Measurements from ENCODE around the gene LRRC61.

Gene LRRC61

DNA sequence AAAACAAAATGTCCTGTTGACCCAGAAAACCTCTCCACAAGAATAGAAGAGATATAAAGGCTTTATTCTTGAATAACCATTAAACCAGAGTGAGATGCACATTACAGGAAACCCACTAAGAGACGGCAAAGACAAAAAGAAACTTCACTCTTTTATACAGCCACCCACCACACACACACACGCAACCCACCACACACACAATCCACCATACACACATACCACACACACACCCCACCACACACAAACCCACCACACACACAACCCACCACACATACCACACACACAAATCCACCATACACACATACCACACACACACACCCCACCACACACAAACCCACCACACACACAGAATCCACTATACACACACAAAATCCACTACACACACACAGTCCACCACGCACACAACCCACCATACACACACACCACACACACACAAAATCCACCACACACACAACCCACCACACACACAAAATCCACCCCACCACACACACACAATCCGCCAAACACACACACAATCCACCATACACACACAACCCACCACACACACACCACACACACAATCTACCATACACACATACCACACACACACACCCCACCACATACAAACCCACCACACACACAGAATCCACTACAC lies 36.0 kb downstream of the LRRC61 start (continued):
- TF ChIP-seq, protein P1, sequence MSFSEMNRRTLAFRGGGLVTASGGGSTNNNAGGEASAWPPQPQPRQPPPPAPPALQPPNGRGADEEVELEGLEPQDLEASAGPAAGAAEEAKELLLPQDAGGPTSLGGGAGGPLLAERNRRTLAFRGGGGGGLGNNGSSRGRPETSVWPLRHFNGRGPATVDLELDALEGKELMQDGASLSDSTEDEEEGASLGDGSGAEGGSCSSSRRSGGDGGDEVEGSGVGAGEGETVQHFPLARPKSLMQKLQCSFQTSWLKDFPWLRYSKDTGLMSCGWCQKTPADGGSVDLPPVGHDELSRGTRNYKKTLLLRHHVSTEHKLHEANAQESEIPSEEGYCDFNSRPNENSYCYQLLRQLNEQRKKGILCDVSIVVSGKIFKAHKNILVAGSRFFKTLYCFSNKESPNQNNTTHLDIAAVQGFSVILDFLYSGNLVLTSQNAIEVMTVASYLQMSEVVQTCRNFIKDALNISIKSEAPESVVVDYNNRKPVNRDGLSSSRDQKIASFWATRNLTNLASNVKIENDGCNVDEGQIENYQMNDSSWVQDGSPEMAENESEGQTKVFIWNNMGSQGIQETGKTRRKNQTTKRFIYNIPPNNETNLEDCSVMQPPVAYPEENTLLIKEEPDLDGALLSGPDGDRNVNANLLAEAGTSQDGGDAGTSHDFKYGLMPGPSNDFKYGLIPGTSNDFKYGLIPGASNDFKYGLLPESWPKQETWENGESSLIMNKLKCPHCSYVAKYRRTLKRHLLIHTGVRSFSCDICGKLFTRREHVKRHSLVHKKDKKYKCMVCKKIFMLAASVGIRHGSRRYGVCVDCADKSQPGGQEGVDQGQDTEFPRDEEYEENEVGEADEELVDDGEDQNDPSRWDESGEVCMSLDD (tag by site-specific recombination; IDR thresholded peaks at IDR 0.05): no peak
- TF ChIP-seq ZSCAN30 (tag by site-specific recombination; IDR thresholded peaks at IDR 0.05) (no peak), ZNF121 (tag by site-specific recombination; IDR thresholded peaks at IDR 0.05) (no peak), ZNF112 (tag by site-specific recombination; IDR thresholded peaks at IDR 0.05) (no peak), GLI4 (tag by site-specific recombination; IDR thresholded peaks at IDR 0.05) (0 out of 2 replicates have a peak, but pooled peaks have one; percentile 42), GLIS1 (tag by site-specific recombination; IDR thresholded peaks at IDR 0.05) (no peak), ZNF514 (tag by site-specific recombination; IDR thresholded peaks at IDR 0.05) (no peak), ZNF658 (tag by site-specific recombination; IDR thresholded peaks at IDR 0.05) (no peak)

DNA sequence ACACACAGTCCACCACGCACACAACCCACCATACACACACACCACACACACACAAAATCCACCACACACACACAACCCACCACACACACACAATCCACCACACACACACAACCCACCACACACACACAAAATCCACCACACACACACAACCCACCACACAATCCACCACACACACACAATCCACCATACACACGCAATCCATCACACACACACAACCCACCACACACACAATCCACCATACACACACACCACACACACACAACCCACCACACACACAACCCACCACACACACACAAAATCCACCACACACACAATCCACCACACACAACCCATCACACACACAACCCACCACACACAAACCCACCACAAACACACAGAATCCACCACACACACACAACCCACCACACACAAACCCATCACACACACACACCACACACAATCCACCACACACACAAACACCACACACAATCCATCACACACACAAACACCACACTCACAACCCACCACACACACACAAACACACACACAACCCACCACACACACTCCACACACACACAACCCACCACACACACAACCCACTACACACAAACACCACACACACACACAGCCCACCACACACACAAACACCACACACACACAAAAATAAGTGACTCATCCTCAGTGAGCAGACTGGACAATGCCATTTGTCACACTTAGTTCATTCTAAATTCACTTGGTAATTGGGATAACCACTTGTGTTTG lies 36.6 kb downstream of the LRRC61 start:
- Histone ChIP-seq H3K36me3 (ENCODE audit: control insufficient read depth in 2 of 2, insufficient read depth in 1 of 2, low read length in 2 of 2) (no peaks in the 10 kb centered on the region), H3K4me1 (ENCODE audit: control insufficient read depth, insufficient read depth, low read length) (no peaks in the 10 kb centered on the region), H3K9me3 (ENCODE audit: control insufficient read depth, insufficient read depth, low read depth, low read length) (no peaks in the 10 kb centered on the region), H3K4me3 (ENCODE audit: low read depth, low read length) (no peak overlapping the region), H3K27ac (ENCODE audit: extremely low read depth, low read depth, low read length) (no peak overlapping the region)
- ChIA-PET POLR2A (no interaction called here), CTCF (no interaction called here)
- TF ChIP-seq PRDM1 (tag by site-specific recombination; IDR thresholded peaks at IDR 0.05) (no peak), ZNF621 (tag by site-specific recombination; IDR thresholded peaks at IDR 0.05) (no peak), YY2 (tag by site-specific recombination; IDR thresholded peaks at IDR 0.05) (no peak), ZNF510 (tag by site-specific recombination; IDR thresholded peaks at IDR 0.05; ENCODE audit: insufficient replicate concordance) (no peak), ZNF654 (tag by site-specific recombination; IDR thresholded peaks at IDR 0.05; ENCODE audit: low read depth) (no peak), ZNF776 (tag by site-specific recombination; IDR thresholded peaks at IDR 0.05; ENCODE audit: borderline replicate concordance) (no peak), SP7 (tag by site-specific recombination; IDR thresholded peaks at IDR 0.05) (peak; percentile 20; the same call in 1 of the 2 replicates), ZNF335 (tag by site-specific recombination; conservative IDR thresholded peaks at IDR 0.05) (no peak; the same call in 1 of the 2 replicates), ZBTB7A (tag by site-specific recombination; IDR thresholded peaks at IDR 0.05; ENCODE audit: low read depth) (peak; percentile 96; the same call in 1 of the 2 replicates), ZEB2 (tag by site-specific recombination; IDR thresholded peaks at IDR 0.05) (peak; percentile 94), ZNF610 (tag by site-specific recombination; IDR thresholded peaks at IDR 0.05; ENCODE audit: borderline replicate concordance) (no peak), ZNF10 (tag by site-specific recombination; IDR thresholded peaks at IDR 0.05) (no peak; the same call in 1 of the 2 replicates), ZNF37A (tag by site-specific recombination; IDR thresholded peaks at IDR 0.05) (no peak), ZNF311 (tag by site-specific recombination; IDR thresholded peaks at IDR 0.05; ENCODE audit: borderline replicate concordance) (no peak; the same call in 1 of the 2 replicates), ZBTB21 (tag by site-specific recombination; IDR thresholded peaks at IDR 0.05) (no peak), ZNF658 (tag by site-specific recombination; IDR thresholded peaks at IDR 0.05) (no peak), ZBTB8A (tag by site-specific recombination; IDR thresholded peaks at IDR 0.05) (no peak)
- TF ChIP-seq, protein P2, sequence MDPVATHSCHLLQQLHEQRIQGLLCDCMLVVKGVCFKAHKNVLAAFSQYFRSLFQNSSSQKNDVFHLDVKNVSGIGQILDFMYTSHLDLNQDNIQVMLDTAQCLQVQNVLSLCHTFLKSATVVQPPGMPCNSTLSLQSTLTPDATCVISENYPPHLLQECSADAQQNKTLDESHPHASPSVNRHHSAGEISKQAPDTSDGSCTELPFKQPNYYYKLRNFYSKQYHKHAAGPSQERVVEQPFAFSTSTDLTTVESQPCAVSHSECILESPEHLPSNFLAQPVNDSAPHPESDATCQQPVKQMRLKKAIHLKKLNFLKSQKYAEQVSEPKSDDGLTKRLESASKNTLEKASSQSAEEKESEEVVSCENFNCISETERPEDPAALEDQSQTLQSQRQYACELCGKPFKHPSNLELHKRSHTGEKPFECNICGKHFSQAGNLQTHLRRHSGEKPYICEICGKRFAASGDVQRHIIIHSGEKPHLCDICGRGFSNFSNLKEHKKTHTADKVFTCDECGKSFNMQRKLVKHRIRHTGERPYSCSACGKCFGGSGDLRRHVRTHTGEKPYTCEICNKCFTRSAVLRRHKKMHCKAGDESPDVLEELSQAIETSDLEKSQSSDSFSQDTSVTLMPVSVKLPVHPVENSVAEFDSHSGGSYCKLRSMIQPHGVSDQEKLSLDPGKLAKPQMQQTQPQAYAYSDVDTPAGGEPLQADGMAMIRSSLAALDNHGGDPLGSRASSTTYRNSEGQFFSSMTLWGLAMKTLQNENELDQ (tag by site-specific recombination; IDR thresholded peaks at IDR 0.05; ENCODE audit: low read depth): no peak
- TF ChIP-seq, protein P3, sequence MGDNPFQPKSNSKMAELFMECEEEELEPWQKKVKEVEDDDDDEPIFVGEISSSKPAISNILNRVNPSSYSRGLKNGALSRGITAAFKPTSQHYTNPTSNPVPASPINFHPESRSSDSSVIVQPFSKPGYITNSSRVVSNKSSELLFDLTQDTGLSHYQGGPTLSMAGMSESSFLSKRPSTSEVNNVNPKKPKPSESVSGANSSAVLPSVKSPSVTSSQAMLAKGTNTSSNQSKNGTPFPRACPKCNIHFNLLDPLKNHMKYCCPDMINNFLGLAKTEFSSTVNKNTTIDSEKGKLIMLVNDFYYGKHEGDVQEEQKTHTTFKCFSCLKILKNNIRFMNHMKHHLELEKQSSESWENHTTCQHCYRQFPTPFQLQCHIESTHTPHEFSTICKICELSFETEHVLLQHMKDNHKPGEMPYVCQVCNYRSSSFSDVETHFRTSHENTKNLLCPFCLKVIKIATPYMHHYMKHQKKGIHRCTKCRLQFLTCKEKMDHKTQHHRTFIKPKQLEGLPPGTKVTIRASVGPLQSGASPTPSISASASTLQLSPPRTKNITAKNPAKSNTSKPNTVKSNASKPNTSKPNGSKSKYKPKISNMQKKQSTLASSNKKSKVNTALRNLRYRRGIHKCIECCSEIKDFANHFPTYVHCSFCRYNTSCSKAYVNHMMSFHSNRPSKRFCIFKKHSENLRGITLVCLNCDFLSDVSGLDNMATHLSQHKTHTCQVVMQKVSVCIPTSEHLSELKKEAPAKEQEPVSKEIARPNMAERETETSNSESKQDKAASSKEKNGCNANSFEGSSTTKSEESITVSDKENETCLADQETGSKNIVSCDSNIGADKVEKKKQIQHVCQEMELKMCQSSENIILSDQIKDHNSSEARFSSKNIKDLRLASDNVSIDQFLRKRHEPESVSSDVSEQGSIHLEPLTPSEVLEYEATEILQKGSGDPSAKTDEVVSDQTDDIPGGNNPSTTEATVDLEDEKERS (tag by site-specific recombination; IDR thresholded peaks at IDR 0.05): no peak
- TF ChIP-seq, protein P4, sequence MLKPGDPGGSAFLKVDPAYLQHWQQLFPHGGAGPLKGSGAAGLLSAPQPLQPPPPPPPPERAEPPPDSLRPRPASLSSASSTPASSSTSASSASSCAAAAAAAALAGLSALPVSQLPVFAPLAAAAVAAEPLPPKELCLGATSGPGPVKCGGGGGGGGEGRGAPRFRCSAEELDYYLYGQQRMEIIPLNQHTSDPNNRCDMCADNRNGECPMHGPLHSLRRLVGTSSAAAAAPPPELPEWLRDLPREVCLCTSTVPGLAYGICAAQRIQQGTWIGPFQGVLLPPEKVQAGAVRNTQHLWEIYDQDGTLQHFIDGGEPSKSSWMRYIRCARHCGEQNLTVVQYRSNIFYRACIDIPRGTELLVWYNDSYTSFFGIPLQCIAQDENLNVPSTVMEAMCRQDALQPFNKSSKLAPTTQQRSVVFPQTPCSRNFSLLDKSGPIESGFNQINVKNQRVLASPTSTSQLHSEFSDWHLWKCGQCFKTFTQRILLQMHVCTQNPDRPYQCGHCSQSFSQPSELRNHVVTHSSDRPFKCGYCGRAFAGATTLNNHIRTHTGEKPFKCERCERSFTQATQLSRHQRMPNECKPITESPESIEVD (tag by site-specific recombination; IDR thresholded peaks at IDR 0.05): no peak; the same call in 1 of the 2 replicates
